GM18868 (cell line): ENCODE results near the gene XPNPEP1.

Experiments used
- ATAC-seq: cut with Tn5 transposase; IDR thresholded peaks from one replicate; pipeline ENCODE4 v1.9.1; 2021; ENCODE audit warnings: mild to moderate bottlenecking, moderate library complexity; ENCODE audit not compliant: unreplicated experiment

XPNPEP1 gene

GRCh38 chr10:109952526-109952925 is 29.2 kb upstream of the XPNPEP1 start:
- ATAC-seq: no peak

GRCh38 chr10:109947111-109947920 is 24.0 kb upstream of the XPNPEP1 start:
- no peak for ATAC-seq

- ATAC-seq: no peak
Observed at GRCh38 chr10:109946680-109947079, 23.4 kb upstream of the XPNPEP1 start.

GRCh38 chr10:109945473-109946177 is 22.3 kb upstream of the XPNPEP1 start:
- no peak for ATAC-seq

GRCh38 chr10:109944613-109945012 is 21.3 kb upstream of the XPNPEP1 start:
- ATAC-seq: no peak

GRCh38 chr10:109941236-109941862 is 18.0 kb upstream of the XPNPEP1 start:
- no peak for ATAC-seq

GRCh38 chr10:109940553-109940952 is 17.2 kb upstream of the XPNPEP1 start:
- ATAC-seq: no peak

- ATAC-seq: no peak
Observed at GRCh38 chr10:109940117-109940516, 16.8 kb upstream of the XPNPEP1 start.

GRCh38 chr10:109939315-109939961 is 16.1 kb upstream of the XPNPEP1 start:
- no peak for ATAC-seq

- no peak for ATAC-seq
Observed at GRCh38 chr10:109937460-109938065, 14.3 kb upstream of the XPNPEP1 start.

- no peak for ATAC-seq
Observed at GRCh38 chr10:109934958-109935793, 11.9 kb upstream of the XPNPEP1 start.

- no peak for ATAC-seq
Observed at GRCh38 chr10:109933984-109934565, 10.8 kb upstream of the XPNPEP1 start.

- no peak for ATAC-seq
Observed at GRCh38 chr10:109932968-109933367, 9.7 kb upstream of the XPNPEP1 start.

GRCh38 chr10:109932391-109932790 is 9.1 kb upstream of the XPNPEP1 start:
- ATAC-seq: no peak

- no peak for ATAC-seq
Observed at GRCh38 chr10:109931163-109931562, 7.9 kb upstream of the XPNPEP1 start.

GRCh38 chr10:109929501-109930219 is 6.3 kb upstream of the XPNPEP1 start:
- no peak for ATAC-seq

- no peak for ATAC-seq
Observed at GRCh38 chr10:109928475-109928891, 5.2 kb upstream of the XPNPEP1 start.

GRCh38 chr10:109926825-109927224 is 3.5 kb upstream of the XPNPEP1 start:
- no peak for ATAC-seq
